Upper lobe of right lung (tissue), 1 donor: ENCODE data around the gene BCL3. TPM values are rescaled to one million over a fixed set of nuclear protein-coding genes. Genes with fewer than 3 reads are reported as not detected.

Experiments used
- ATAC-seq: fragments of 200-7000 bp; cut with Tn5 transposase; one replicate; pipeline ENCODE4 v1.9.1; 2020; ENCODE audit warnings: mild to moderate bottlenecking, moderate library complexity
- DNase-seq: peaks from one replicate; pipeline ENCODE4 v3.0.0-alpha.2; 2020
- H3K27ac ChIP-seq: fragments of 200-600 bp; one replicate; pipeline ENCODE4 v1.8.0; 2022
- H3K27me3 ChIP-seq: fragments of 200-600 bp; one replicate; pipeline ENCODE4 v1.8.0; 2022; ENCODE audit warnings: mild to moderate bottlenecking
- H3K36me3 ChIP-seq: fragments of 200-600 bp; one replicate; pipeline ENCODE4 v1.8.0; 2022
- H3K4me1 ChIP-seq: fragments of 200-600 bp; one replicate; pipeline ENCODE4 v1.8.0; 2022
- H3K4me3 ChIP-seq: fragments of 200-600 bp; one replicate; pipeline ENCODE4 v1.8.0; 2022; ENCODE audit warnings: mild to moderate bottlenecking
- H3K9me3 ChIP-seq: fragments of 200-600 bp; one replicate; pipeline ENCODE4 v1.8.0; 2022
- CTCF ChIP-seq: fragments of 200-600 bp; IDR thresholded peaks from one replicate; pipeline ENCODE4 v1.8.0; 2022; ENCODE audit warnings: antibody characterized with exemption
- intact Hi-C: fragments of 100-400 bp; cut with DNase I; formaldehyde crosslinking; loops from one replicate; pipeline ENCODE4 v1.11.0; 2022
- total RNA-seq: library from RNA; stranded (reverse); fragmentation: NEBNext Ultra II Directional; extraction: Animal tissue kit (Norgen Biotek cat#: 25700); gene quantifications from one replicate; pipeline ENCODE4 v1.2.1, GENCODE V29; 2021
- donor health status: DM: no; HTN: yes; CAD: no; lungs with severe emphysema.

BCL3 gene
- total RNA-seq, 1 donor from 2014 or later = 87.4 TPM

- Histone ChIP-seq H3K27me3 (no peaks in the 10 kb centered on the region), H3K9me3 (no peaks in the 10 kb centered on the region), H3K36me3 (no peaks in the 10 kb centered on the region), H3K4me3 (no peak overlapping the region), H3K27ac (no peak overlapping the region), H3K4me1 (peaks cover 32% of the 10 kb centered on the region)
- no peak for DNase-seq
- intact Hi-C loops = no loop called here
- no peak for TF ChIP-seq CTCF
- ATAC-seq = no peak
These were observed 11.1 kb upstream of the BCL3 start for GRCh38 chr19:44737238-44738071.

GRCh38 chr19:44738136-44738535 is 10.4 kb upstream of the BCL3 start:
- H3K4me1 ChIP-seq = peaks cover 38% of the 10 kb centered on the region
- ATAC-seq (no peak), DNase-seq (no peak)
- no peak overlapping the region for H3K4me3 ChIP-seq
- intact Hi-C loops = no loop called here
- no peaks in the 10 kb centered on the region for H3K27me3 ChIP-seq
- no peaks in the 10 kb centered on the region for H3K36me3 ChIP-seq
- H3K27ac ChIP-seq = peak overlapping the region; percentile 24
- no peak for TF ChIP-seq CTCF
- H3K9me3 ChIP-seq = no peaks in the 10 kb centered on the region

DNA sequence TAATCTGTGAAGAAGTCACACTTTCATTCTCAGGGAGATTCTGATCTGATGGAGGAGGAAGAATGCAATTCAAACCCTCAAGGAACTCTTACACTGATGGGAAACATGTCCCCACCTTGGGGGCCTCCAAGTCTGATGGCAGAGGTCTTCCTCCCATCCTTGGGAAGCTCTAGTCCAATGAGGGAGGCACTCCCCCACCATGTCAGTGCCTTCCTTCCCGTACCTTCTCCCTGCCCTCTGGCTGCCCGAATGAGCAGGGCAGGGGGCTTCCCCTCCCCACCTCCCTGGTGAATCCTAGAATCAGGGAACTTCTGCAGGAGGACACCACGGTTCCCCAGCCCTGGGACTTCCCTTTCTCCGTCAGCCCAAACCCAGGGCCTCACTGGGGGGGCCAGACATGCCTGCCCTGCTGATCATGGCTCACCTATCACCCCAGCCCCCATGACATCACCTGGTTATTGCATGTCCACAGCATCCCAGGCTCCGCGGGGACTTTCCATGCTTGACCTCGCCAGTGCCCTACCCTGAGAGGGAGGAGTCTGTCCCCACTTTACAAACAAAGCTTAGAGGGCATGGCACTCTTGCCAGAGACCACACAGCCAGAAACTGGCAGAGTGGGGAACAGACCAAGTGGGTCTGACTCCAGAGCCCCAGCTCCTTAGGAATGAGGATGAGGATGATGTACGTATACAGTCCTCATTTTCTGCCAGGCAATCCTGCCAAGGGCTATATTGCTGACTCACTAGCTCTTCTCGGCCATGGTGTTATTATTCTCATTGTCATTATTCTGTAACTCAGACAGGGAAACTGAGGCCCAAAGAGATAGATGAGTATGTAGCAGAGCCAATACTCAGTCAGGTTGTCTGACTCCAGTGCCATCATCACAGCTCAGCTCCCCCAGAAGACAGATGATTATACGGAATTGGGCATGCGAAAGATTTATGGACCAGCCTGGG is 9.6 kb upstream of the BCL3 start:
- H3K36me3 ChIP-seq = no peaks in the 10 kb centered on the region
- DNase-seq (no peak), ATAC-seq (peak; percentile 19)
- no peak for TF ChIP-seq CTCF
- no peak overlapping the region for H3K4me3 ChIP-seq
- intact Hi-C loops = no loop called here
- peak overlapping the region; percentile 24 for H3K27ac ChIP-seq
- peaks cover 46% of the 10 kb centered on the region for H3K4me1 ChIP-seq
- no peaks in the 10 kb centered on the region for H3K9me3 ChIP-seq
- no peaks in the 10 kb centered on the region for H3K27me3 ChIP-seq

DNA sequence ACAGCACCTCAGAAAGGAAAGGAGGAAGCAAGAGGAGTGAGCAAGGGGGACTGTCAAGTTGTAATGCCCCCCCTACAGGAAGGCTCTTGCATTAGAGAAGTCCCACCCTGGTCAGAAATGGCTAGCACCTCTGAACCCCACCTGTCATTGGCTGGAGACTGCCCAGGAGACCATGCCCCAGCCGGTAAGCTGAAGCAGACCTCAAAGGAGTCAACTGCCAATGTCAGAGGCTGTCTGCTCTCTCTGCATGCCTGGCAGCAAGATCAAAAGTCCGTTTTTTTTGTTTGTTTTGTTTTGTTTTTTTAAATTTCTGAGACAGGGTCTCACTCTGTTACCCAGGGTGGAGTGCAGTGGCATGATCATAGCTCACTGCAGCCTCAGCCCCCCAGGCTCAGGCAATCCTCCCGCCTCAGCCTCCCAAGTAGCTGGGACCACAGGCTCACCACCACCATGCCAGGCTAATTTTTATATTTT is 8.1 kb upstream of the BCL3 start:
- H3K9me3 ChIP-seq = no peaks in the 10 kb centered on the region
- no peak for DNase-seq
- H3K36me3 ChIP-seq = no peaks in the 10 kb centered on the region
- no peak for TF ChIP-seq CTCF
- intact Hi-C loops = no loop called here
- no peaks in the 10 kb centered on the region for H3K27me3 ChIP-seq
- no peak for ATAC-seq
- H3K27ac ChIP-seq = no peak overlapping the region
- peaks cover 59% of the 10 kb centered on the region for H3K4me1 ChIP-seq
- no peak overlapping the region for H3K4me3 ChIP-seq

DNA sequence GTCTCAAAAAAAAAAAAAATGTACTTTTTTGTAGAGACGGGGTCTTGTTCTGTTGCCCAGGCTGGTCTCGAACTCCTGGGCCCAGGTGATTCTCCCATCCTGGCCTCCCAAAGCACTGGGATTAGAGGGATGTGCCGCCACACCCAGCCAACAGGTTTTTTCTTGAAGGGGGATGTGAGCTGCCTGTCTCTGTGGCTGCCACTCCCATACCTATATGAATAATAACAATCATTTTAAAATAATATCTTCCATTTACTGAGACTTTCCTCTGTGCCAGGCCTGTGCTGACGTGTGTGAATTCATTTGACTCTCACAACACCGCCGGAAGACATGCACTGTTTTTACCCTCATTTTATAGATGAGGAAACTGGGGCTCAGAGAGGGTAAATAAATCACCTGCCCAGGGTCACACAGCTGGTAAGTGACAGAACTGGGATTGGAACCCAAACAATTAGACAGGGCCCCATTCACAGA is 7.2 kb upstream of the BCL3 start:
- Histone ChIP-seq H3K27ac (peak overlapping the region; percentile 87), H3K4me3 (no peak overlapping the region), H3K4me1 (peaks cover 64% of the 10 kb centered on the region), H3K36me3 (no peaks in the 10 kb centered on the region), H3K9me3 (no peaks in the 10 kb centered on the region), H3K27me3 (no peaks in the 10 kb centered on the region)
- intact Hi-C loops = no loop called here
- ATAC-seq = no peak
- DNase-seq = no peak
- no peak for TF ChIP-seq CTCF
